CD1c-positive myeloid dendritic cell (primary cell): Measurements from ENCODE around the gene SLC38A11.
A peak's percentile ranks its signal among the peaks of the same experiment; 100 is the strongest.
"Not testable (repeated sequence)": the region's sequence is repeated elsewhere in the genome, so short reads cannot be mapped to it uniquely, and the experiment has no call there.

Experiments
- DNase-seq: peaks from one replicate; pipeline ENCODE4 v3.0.0-alpha.2; 2016; ENCODE audit errors: extremely low spot score

The SLC38A11 gene

GRCh38 chr2:164879901-164880535 is 75.3 kb downstream of the SLC38A11 start:
- DNase-seq: no peak

GRCh38 chr2:164877927-164878326 is 77.4 kb downstream of the SLC38A11 start:
- DNase-seq: no peak

- DNase-seq: peak; percentile 45
These were observed 78.2 kb downstream of the SLC38A11 start for GRCh38 chr2:164877169-164877568.

- no peak for DNase-seq
These were observed 79.8 kb downstream of the SLC38A11 start for GRCh38 chr2:164875334-164876205.

- no peak for DNase-seq
These were observed 82.0 kb downstream of the SLC38A11 start for GRCh38 chr2:164873210-164873908.

- DNase-seq: no peak
These were observed 83.9 kb downstream of the SLC38A11 start for GRCh38 chr2:164871404-164871803.

- DNase-seq: no peak
These were observed 85.9 kb downstream of the SLC38A11 start for GRCh38 chr2:164869420-164869772.

GRCh38 chr2:164868563-164869419 is 86.5 kb downstream of the SLC38A11 start:
- no peak for DNase-seq

- DNase-seq: no peak
These were observed 87.4 kb downstream of the SLC38A11 start for GRCh38 chr2:164867779-164868397.

GRCh38 chr2:164866381-164866780 is 88.9 kb downstream of the SLC38A11 start:
- peak; percentile 59 for DNase-seq

GRCh38 chr2:164860694-164861042 is 94.7 kb downstream of the SLC38A11 start:
- DNase-seq: no peak

- DNase-seq: not testable (repeated sequence)
These were observed 95.2 kb downstream of the SLC38A11 start for GRCh38 chr2:164859906-164860693.

- no peak for DNase-seq
These were observed 96.0 kb downstream of the SLC38A11 start for GRCh38 chr2:164859251-164859818.

GRCh38 chr2:164852086-164852485 is 103.2 kb downstream of the SLC38A11 start:
- no peak for DNase-seq

- DNase-seq: peak; percentile 58
These were observed 105.1 kb downstream of the SLC38A11 start for GRCh38 chr2:164850235-164850634.

GRCh38 chr2:164849506-164849905 is 105.8 kb downstream of the SLC38A11 start:
- no peak for DNase-seq

- no peak for DNase-seq
These were observed 107.2 kb downstream of the SLC38A11 start for GRCh38 chr2:164847981-164848741.

- DNase-seq: no peak
These were observed 108.0 kb downstream of the SLC38A11 start for GRCh38 chr2:164847291-164847690.

GRCh38 chr2:164846276-164846675 is 109.0 kb downstream of the SLC38A11 start:
- no peak for DNase-seq
